GM19193 (cell line): Measurements from ENCODE around the gene AIP.
A peak's percentile ranks its signal among the peaks of the same experiment; 100 is the strongest.

Source experiments
- POLR2A ChIP-seq: IDR thresholded peaks from 4 replicates; pipeline ENCODE4 v1.6.1; 2011; ENCODE audit not compliant: insufficient read depth, insufficient read length; ENCODE audit errors: extremely low read depth

The AIP gene

GRCh38 chr11:67484847-67485311 lies 2.1 kb downstream of the AIP start:
- TF ChIP-seq POLR2A, result peak; percentile 54

GRCh38 chr11:67485873-67486361 lies 3.1 kb downstream of the AIP start:
- TF ChIP-seq POLR2A, result peak; percentile 77

DNA sequence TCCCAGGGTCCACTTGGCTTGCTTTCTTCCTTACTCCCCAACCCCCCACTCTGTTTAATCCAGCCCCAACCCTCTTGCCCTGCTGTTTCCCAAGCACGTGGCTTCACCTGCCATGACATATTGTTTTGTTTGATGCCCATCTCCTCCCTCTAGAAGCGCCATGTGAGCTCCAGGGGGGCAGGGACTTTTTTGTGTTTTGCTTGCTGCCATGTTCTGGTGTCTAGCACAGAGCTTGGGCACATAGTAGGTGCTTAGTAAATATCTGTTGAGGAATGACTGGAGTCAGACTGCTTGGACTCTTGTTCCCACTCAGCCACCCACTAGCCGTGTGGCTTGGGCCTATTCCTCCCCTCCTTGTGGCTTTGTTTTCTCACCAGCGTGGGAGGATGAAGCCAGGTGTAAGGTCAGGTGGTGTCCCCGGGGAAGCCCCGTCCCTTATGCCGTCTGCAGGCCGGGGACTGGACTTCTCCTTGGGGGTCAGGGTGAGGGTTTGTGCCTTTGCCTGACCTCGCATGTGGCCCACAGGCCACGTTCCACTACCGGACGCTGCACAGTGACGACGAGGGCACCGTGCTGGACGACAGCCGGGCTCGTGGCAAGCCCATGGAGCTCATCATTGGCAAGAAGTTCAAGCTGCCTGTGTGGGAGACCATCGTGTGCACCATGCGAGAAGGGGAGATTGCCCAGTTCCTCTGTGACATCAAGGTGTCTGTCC lies 3.8 kb downstream of the AIP start:
- TF ChIP-seq POLR2A, result no peak

- TF ChIP-seq POLR2A, result no peak
Measured at GRCh38 chr11:67489203-67489884, 6.5 kb downstream of the AIP start.

- TF ChIP-seq POLR2A, result no peak
Measured at GRCh38 chr11:67489885-67490726, 7.3 kb downstream of the AIP start.

DNA sequence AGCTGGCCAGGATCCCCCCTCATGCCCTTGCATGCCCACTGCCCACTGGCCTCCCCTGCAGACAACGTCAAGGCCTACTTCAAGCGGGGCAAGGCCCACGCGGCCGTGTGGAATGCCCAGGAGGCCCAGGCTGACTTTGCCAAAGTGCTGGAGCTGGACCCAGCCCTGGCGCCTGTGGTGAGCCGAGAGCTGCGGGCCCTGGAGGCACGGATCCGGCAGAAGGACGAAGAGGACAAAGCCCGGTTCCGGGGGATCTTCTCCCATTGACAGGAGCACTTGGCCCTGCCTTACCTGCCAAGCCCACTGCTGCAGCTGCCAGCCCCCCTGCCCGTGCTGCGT lies 7.9 kb downstream of the AIP start:
- no peak for TF ChIP-seq POLR2A

DNA sequence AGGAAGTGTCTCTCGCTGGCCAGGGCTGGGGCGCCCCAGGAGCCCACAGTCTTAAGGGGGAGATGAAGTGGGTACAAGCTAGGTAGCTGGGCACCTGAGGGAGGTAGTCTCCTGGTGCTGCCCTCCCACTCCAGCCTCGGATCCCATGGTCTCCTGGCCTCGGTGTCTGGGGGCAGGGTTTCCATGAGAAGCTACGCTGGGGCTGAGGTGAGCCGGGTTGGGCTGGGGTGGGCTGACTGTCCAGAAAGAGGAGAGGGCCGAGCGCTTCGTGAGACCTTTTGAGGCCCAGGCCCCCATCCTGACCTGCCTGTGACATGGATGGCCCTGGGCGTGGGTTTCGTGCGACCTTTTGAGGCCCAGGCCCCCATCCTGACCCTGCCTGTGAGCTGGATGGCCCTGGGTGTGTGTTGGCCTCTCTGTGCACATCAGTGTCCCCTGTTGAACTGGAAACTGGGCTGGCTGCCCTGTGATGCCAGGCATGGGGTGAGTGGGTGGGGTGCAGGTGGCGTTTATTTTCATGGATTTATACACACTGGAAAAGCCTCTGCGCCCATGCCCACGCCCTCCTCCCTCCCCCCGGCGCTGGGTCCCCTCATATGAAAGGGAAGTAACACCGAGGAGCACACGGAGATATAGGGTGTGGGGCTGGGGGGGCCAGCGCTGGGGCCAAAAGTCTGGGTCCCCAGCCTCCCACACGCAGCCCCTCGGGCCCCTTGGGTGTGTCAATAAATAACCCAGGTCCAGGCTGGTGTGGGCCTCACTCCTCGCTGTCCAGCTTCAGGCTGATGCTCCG lies 8.6 kb downstream of the AIP start:
- TF ChIP-seq POLR2A, result no peak

- TF ChIP-seq POLR2A, result no peak
Measured at GRCh38 chr11:67492069-67492727, 9.4 kb downstream of the AIP start.

GRCh38 chr11:67492801-67493547 lies 10.1 kb downstream of the AIP start:
- TF ChIP-seq POLR2A, result no peak

GRCh38 chr11:67493548-67494370 lies 10.9 kb downstream of the AIP start:
- TF ChIP-seq POLR2A, result no peak

DNA sequence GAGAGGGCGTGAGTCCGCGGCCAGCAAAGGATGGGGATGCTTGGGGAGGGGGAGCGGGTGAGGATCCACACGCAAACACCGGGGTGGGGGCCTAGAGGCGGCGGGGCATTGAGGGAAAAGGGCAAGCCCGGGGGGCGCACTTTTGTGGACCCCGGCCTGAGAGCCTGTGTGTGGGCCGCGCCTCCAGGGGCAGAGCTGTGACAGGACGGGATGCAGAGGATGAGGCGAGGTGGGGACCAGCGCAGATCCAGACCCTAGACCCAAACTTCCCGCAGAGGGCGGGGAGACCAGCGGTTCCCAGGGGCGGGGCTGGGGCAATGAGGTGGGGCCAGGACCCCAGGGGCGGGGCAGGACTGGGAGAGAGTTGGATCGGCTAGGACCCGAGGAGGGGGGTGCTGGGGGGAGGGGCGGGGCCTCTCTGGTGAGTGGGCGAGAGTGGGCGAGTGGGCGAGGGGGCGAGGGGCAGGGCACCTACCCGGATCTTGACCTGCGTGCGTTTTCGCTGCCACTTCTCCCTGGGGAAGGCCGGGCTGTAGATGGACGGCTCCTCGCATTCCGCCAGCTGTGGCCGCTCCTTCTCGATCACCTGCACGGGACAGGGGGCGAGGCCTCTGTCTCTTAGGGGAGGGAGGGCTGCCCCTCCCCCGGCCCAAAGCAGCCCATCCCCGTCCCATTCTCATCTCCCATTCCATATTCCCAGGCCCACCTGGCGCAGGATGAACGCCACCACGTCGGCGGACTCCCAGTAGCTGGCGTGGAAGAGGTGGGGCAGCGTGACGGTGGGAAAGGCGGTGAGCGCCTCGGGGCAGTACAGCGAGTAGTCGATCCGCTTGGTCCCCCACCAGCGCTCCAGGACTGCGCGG lies 11.8 kb downstream of the AIP start:
- TF ChIP-seq POLR2A, result no peak
